CD4-positive, alpha-beta T cell (primary cell): ENCODE measurements around the gene TBC1D22B. TPM values are rescaled to one million over a fixed set of nuclear protein-coding genes. Genes with fewer than 3 reads are reported as not detected.

Experiments
- ATAC-seq: fragments of 200-7000 bp; cut with Tn5 transposase; one replicate; pipeline ENCODE4 v1.10.0; 2022; ENCODE audit warnings: mild to moderate bottlenecking; ENCODE audit not compliant: poor library complexity
- CTCF ChIA-PET: fragments of 350-600 bp; sonication (Branson Sonifier 250); formaldehyde crosslinking; loops from one replicate; lab custom pipeline; 2021; ENCODE audit warnings: antibody characterized with exemption, inconsistent platforms; lab: Charles Lee
- POLR2A ChIA-PET: fragments of 350-600 bp; sonication (Branson Sonifier 250); formaldehyde crosslinking; loops from one replicate; lab custom pipeline; 2021; ENCODE audit warnings: antibody characterized with exemption, inconsistent platforms; lab: Charles Lee
- DNase-seq, 14 experiments: peaks; one replicate each; pipeline ENCODE4 v3.0.0-alpha.2; 2013 to 2020; ENCODE audit warnings: mixed read lengths in 2 of 14
- H3K27ac ChIP-seq, 2 donors: one replicate each; pipeline versions ENCODE4 v1.5.1 to v1.7.0; 2013; ENCODE audit warnings: low read length in 2 of 2, low read depth in 1 of 2, mild to moderate bottlenecking in 1 of 2
- H3K27me3 ChIP-seq, 2 experiments: 1 replicate in 1 of 2; 2 replicates in 1 of 2; pipeline versions ENCODE4 v1.6.1 to v1.7.0; 2013; ENCODE audit warnings: low read length in 2 of 2, control low read depth in 1 of 2, mild to moderate bottlenecking in 1 of 2, moderate library complexity in 1 of 2; ENCODE audit not compliant: insufficient read depth in 2 of 2, control insufficient read depth in 1 of 2
- H3K36me3 ChIP-seq: one replicate; pipeline ENCODE4 v1.6.1; 2013; ENCODE audit warnings: low read length, control low read depth; ENCODE audit not compliant: insufficient read depth
- H3K4me1 ChIP-seq: one replicate; pipeline ENCODE4 v1.6.1; 2013; ENCODE audit warnings: low read length, control low read depth; ENCODE audit not compliant: insufficient read depth
- H3K4me3 ChIP-seq: one replicate; pipeline ENCODE4 v1.5.1; 2013; ENCODE audit warnings: mild to moderate bottlenecking, low read length, moderate library complexity
- H3K9me3 ChIP-seq, 2 experiments: 1 replicate in 1 of 2; 2 replicates in 1 of 2; pipeline versions ENCODE4 v1.6.1 to v1.7.0; 2013; ENCODE audit warnings: low read length in 2 of 2, mild to moderate bottlenecking in 2 of 2, control low read depth in 1 of 2, moderate library complexity in 1 of 2; ENCODE audit not compliant: control insufficient read depth in 1 of 2, insufficient read depth in 1 of 2
- H3K27ac Mint-ChIP-seq: one replicate; pipeline ENCODE4 v1.8.0; 2020; ENCODE audit warnings: mixed read lengths
- H3K27me3 Mint-ChIP-seq: one replicate; pipeline ENCODE4 v1.8.0; 2021; ENCODE audit warnings: mixed read lengths
- H3K36me3 Mint-ChIP-seq: one replicate; pipeline ENCODE4 v1.8.0; 2021; ENCODE audit warnings: low read depth, mixed read lengths
- H3K4me1 Mint-ChIP-seq: one replicate; pipeline ENCODE4 v1.8.0; 2021; ENCODE audit warnings: low read depth, mixed read lengths
- H3K4me3 Mint-ChIP-seq: one replicate; pipeline ENCODE4 v1.8.0; 2020; ENCODE audit warnings: mild to moderate bottlenecking, mixed read lengths
- H3K9me3 Mint-ChIP-seq: one replicate; pipeline ENCODE4 v1.8.0; 2020; ENCODE audit warnings: mixed read lengths
- CTCF ChIP-seq: fragments of 200-600 bp; IDR thresholded peaks from one replicate; pipeline ENCODE4 v1.8.0; 2022; ENCODE audit warnings: antibody characterized with exemption, mild to moderate bottlenecking
- intact Hi-C, 2 experiments: fragments of 100-400 bp; cut with DNase I in 1 of 2; cut with micrococcal nuclease in 1 of 2; formaldehyde crosslinking; loops; one replicate each; pipeline versions ENCODE4 v1.15.1 to v1.9.0; 2023 to 2025; cut with DNase I, micrococcal nuclease
- total RNA-seq, 174 experiments: library from RNA in 2 of 174; stranded (reverse) in 2 of 174; gene quantifications; one replicate each; pipeline ENCODE4 v1.2.3 and lab custom pipeline; 2021 to 2026

TBC1D22B gene
- total RNA-seq, 2 experiments from 2014 or later, result 5.9 to 6.6 TPM

GRCh38 chr6:37241131-37241530 lies 16.4 kb upstream of the TBC1D22B start:
- H3K36me3 ChIP-seq, result no peaks in the 10 kb centered on the region
- CTCF ChIA-PET, result no interaction called here
- H3K27ac Mint-ChIP-seq, result no peak overlapping the region
- ATAC-seq (no peak), DNase-seq (no peak)
- no peaks in the 10 kb centered on the region for H3K9me3 Mint-ChIP-seq
- H3K4me3 ChIP-seq, result no peak overlapping the region
- H3K27ac ChIP-seq, result no peak overlapping the region
- H3K27me3 ChIP-seq, result no peaks in the 10 kb centered on the region
- intact Hi-C loops, result no loop called here
- POLR2A ChIA-PET, result interaction anchor here (2.3 kb wide), 1 partner anchor 16 kb away, joined by 7 read pairs; the partner anchor contains the start of genes TBC1D22B and TMEM217
- no peaks in the 10 kb centered on the region for H3K9me3 ChIP-seq
- H3K4me1 Mint-ChIP-seq, result peaks cover 12% of the 10 kb centered on the region
- no peaks in the 10 kb centered on the region for H3K36me3 Mint-ChIP-seq
- peaks cover 10% of the 10 kb centered on the region for H3K4me1 ChIP-seq
- no peaks in the 10 kb centered on the region for H3K27me3 Mint-ChIP-seq
- H3K4me3 Mint-ChIP-seq, result no peak overlapping the region
- no peak for TF ChIP-seq CTCF

GRCh38 chr6:37241775-37242428 lies 15.7 kb upstream of the TBC1D22B start:
- no peak for TF ChIP-seq CTCF
- Histone ChIP-seq H3K4me1 (peaks cover 10% of the 10 kb centered on the region), H3K36me3 (no peaks in the 10 kb centered on the region), H3K27me3 (no peaks in the 10 kb centered on the region), H3K9me3 (no peaks in the 10 kb centered on the region), H3K27ac (no peak overlapping the region), H3K4me3 (no peak overlapping the region)
- ATAC-seq (no peak), DNase-seq (no peak)
- H3K4me1 Mint-ChIP-seq, result peaks cover 12% of the 10 kb centered on the region
- no peaks in the 10 kb centered on the region for H3K9me3 Mint-ChIP-seq
- no peaks in the 10 kb centered on the region for H3K27me3 Mint-ChIP-seq
- ChIA-PET POLR2A (no interaction called here), CTCF (interaction anchor here (1.1 kb wide), 1 partner anchor 19 kb away, joined by 3 read pairs; no protein-coding TSS in a partner anchor)
- no peak overlapping the region for H3K4me3 Mint-ChIP-seq
- no peak overlapping the region for H3K27ac Mint-ChIP-seq
- intact Hi-C loops, result no loop called here
- no peaks in the 10 kb centered on the region for H3K36me3 Mint-ChIP-seq

GRCh38 chr6:37242429-37243052 lies 15.0 kb upstream of the TBC1D22B start:
- Mint-ChIP-seq H3K9me3 (no peaks in the 10 kb centered on the region), H3K4me1 (peaks cover 12% of the 10 kb centered on the region), H3K27ac (no peak overlapping the region), H3K27me3 (no peaks in the 10 kb centered on the region), H3K36me3 (no peaks in the 10 kb centered on the region), H3K4me3 (no peak overlapping the region)
- ChIA-PET CTCF (interaction anchor here (1.1 kb wide), 1 partner anchor 19 kb away, joined by 3 read pairs; no protein-coding TSS in a partner anchor), POLR2A (no interaction called here)
- no peaks in the 10 kb centered on the region for H3K9me3 ChIP-seq
- no peaks in the 10 kb centered on the region for H3K27me3 ChIP-seq
- H3K36me3 ChIP-seq, result no peaks in the 10 kb centered on the region
- ATAC-seq (no peak), DNase-seq (no peak)
- no peak overlapping the region for H3K4me3 ChIP-seq
- intact Hi-C loops, result no loop called here
- H3K27ac ChIP-seq, result no peak overlapping the region
- H3K4me1 ChIP-seq, result peaks cover 10% of the 10 kb centered on the region
- no peak for TF ChIP-seq CTCF
